SK-N-SH treated with all-trans-retinoic acid at 6 μM for 48 hours (cell line): ENCODE measurements around the gene SORCS3.

Experiments
- ATAC-seq: fragments of 200-7000 bp; cut with Tn5 transposase; 3 replicates; pipeline ENCODE4 v1.9.1; 2020; ENCODE audit warnings: mild to moderate bottlenecking, moderate library complexity
- BACH2 ChIP-seq: fragments of 250-450 bp; sonication (Bioruptor Pico); IDR thresholded peaks from 2 replicates; pipeline ENCODE4 v1.9.0; 2021; ENCODE audit warnings: mild to moderate bottlenecking, borderline replicate concordance
- CREB5 ChIP-seq: fragments of 250-450 bp; sonication (Bioruptor Pico); IDR thresholded peaks from 2 replicates; pipeline ENCODE4 v1.5.1; 2020; ENCODE audit warnings: low read depth, mild to moderate bottlenecking, moderate library complexity
- CSDC2 ChIP-seq: fragments of 250-450 bp; sonication (Bioruptor Pico); IDR thresholded peaks from 2 replicates; pipeline ENCODE4 v1.5.0; 2020; ENCODE audit warnings: mild to moderate bottlenecking, moderate library complexity
- CSRNP3 ChIP-seq: fragments of 250-450 bp; sonication (Bioruptor Pico); IDR thresholded peaks from 2 replicates; pipeline ENCODE4 v1.5.1; 2021; ENCODE audit warnings: mild to moderate bottlenecking, moderate library complexity
- ESRRG ChIP-seq: fragments of 250-450 bp; sonication (Bioruptor Pico); IDR thresholded peaks from 2 replicates; pipeline ENCODE4 v1.6.1; 2021; ENCODE audit warnings: mild to moderate bottlenecking
- GLIS3 ChIP-seq: fragments of 250-450 bp; sonication (Bioruptor Pico); IDR thresholded peaks from 2 replicates; pipeline ENCODE4 v1.5.0; 2020; ENCODE audit warnings: mild to moderate bottlenecking, moderate library complexity
- ISL1 ChIP-seq: fragments of 250-450 bp; sonication (Bioruptor Pico); IDR thresholded peaks from 2 replicates; pipeline ENCODE4 v2.1.2; 2022; ENCODE audit warnings: mild to moderate bottlenecking, moderate library complexity
- OSR1 ChIP-seq: fragments of 250-450 bp; sonication (Bioruptor Pico); IDR thresholded peaks from 2 replicates; pipeline ENCODE4 v1.8.0; 2022; ENCODE audit warnings: moderate library complexity, mild to moderate bottlenecking, inconsistent platforms
- PATZ1 ChIP-seq: fragments of 250-450 bp; sonication (Bioruptor Pico); IDR thresholded peaks from 2 replicates; pipeline ENCODE4 v1.8.0; 2020; ENCODE audit warnings: mild to moderate bottlenecking, moderate library complexity, borderline replicate concordance
- POU6F1 ChIP-seq: fragments of 250-450 bp; sonication (Bioruptor Pico); IDR thresholded peaks from 2 replicates; pipeline ENCODE4 v1.8.0; 2021; ENCODE audit warnings: low read depth, mild to moderate bottlenecking, moderate library complexity, borderline replicate concordance
- PPARA ChIP-seq: fragments of 250-450 bp; sonication (Bioruptor Pico); IDR thresholded peaks from 2 replicates; pipeline ENCODE4 v1.5.0; 2020; ENCODE audit warnings: mild to moderate bottlenecking, borderline replicate concordance
- SNAI2 ChIP-seq: fragments of 250-450 bp; sonication (Bioruptor Pico); IDR thresholded peaks from 2 replicates; pipeline ENCODE4 v1.5.0; 2020; ENCODE audit warnings: mild to moderate bottlenecking, moderate library complexity
- TCF4 ChIP-seq: fragments of 250-450 bp; sonication (Bioruptor Pico); IDR thresholded peaks from 2 replicates; pipeline ENCODE4 v1.8.0; 2021; ENCODE audit warnings: mild to moderate bottlenecking, moderate library complexity, borderline replicate concordance
- TOX ChIP-seq: fragments of 250-450 bp; sonication (Bioruptor Pico); IDR thresholded peaks from 2 replicates; pipeline ENCODE4 v1.8.0; 2021; ENCODE audit warnings: mild to moderate bottlenecking, moderate library complexity, borderline replicate concordance
- TSHZ2 ChIP-seq: fragments of 250-450 bp; sonication (Bioruptor Pico); IDR thresholded peaks from 2 replicates; pipeline ENCODE4 v1.5.0; 2020; ENCODE audit warnings: mild to moderate bottlenecking, moderate library complexity
- ZFP3 ChIP-seq: fragments of 250-450 bp; sonication (Bioruptor Pico); IDR thresholded peaks from 2 replicates; pipeline ENCODE4 v1.5.0; 2020; ENCODE audit warnings: mild to moderate bottlenecking, moderate library complexity
- ZFP30 ChIP-seq: fragments of 450-650 bp; formaldehyde crosslinking; IDR thresholded peaks from 2 replicates; pipeline ENCODE4 v1.5.0; 2022; ENCODE audit warnings: mild to moderate bottlenecking, moderate library complexity
- ZNF565 ChIP-seq: fragments of 450-650 bp; formaldehyde crosslinking; conservative IDR thresholded peaks from 2 replicates; pipeline ENCODE4 v1.5.0; 2020; ENCODE audit warnings: low read depth, mild to moderate bottlenecking, moderate library complexity
- ZNF70 ChIP-seq: fragments of 450-650 bp; formaldehyde crosslinking; IDR thresholded peaks from 2 replicates; pipeline ENCODE4 v1.5.0; 2020; ENCODE audit warnings: mild to moderate bottlenecking, moderate library complexity
- ZNF8 ChIP-seq: fragments of 450-650 bp; formaldehyde crosslinking; IDR thresholded peaks from 2 replicates; pipeline ENCODE4 v1.5.0; 2020; ENCODE audit warnings: mild to moderate bottlenecking, moderate library complexity

Gene SORCS3

GRCh38 chr10:105145711-105146110 is 504.6 kb downstream of the SORCS3 start:
- TF ChIP-seq PPARA (CRISPR knock-in tag): no peak
- TF ChIP-seq ESRRG (CRISPR knock-in tag): no peak
- TF ChIP-seq SNAI2 (CRISPR knock-in tag): no peak
- ATAC-seq: no peak

GRCh38 chr10:105146436-105146835 is 505.3 kb downstream of the SORCS3 start:
- ATAC-seq: no peak
- TF ChIP-seq ZFP3 (CRISPR knock-in tag): no peak
- TF ChIP-seq, all 23 proteins: peak for 0

- ATAC-seq: no peak
- no peak for TF ChIP-seq ZFP3 (CRISPR knock-in tag)
Observed at GRCh38 chr10:105148456-105148855, 507.4 kb downstream of the SORCS3 start.

GRCh38 chr10:105148921-105149320 is 507.8 kb downstream of the SORCS3 start:
- no peak for TF ChIP-seq OSR1
- TF ChIP-seq TOX (CRISPR knock-in tag): no peak
- TF ChIP-seq ISL1 (CRISPR knock-in tag): no peak
- TF ChIP-seq SNAI2 (CRISPR knock-in tag): no peak
- TF ChIP-seq ZNF70: no peak
- TF ChIP-seq CSDC2 (CRISPR knock-in tag): no peak
- no peak for TF ChIP-seq ZNF565 (CRISPR knock-in tag)
- no peak for TF ChIP-seq POU6F1 (CRISPR knock-in tag)
- no peak for TF ChIP-seq ESRRG (CRISPR knock-in tag)
- TF ChIP-seq ZFP30 (CRISPR knock-in tag): no peak
- TF ChIP-seq ZNF8: no peak
- no peak for TF ChIP-seq BACH2 (CRISPR knock-in tag)
- TF ChIP-seq CREB5 (CRISPR knock-in tag): no peak
- no peak for TF ChIP-seq ZFP3 (CRISPR knock-in tag)
- TF ChIP-seq TCF4 (CRISPR knock-in tag): no peak
- no peak for TF ChIP-seq PPARA (CRISPR knock-in tag)
- TF ChIP-seq PATZ1 (CRISPR knock-in tag): no peak
- no peak for TF ChIP-seq GLIS3 (CRISPR knock-in tag)
- TF ChIP-seq CSRNP3 (CRISPR knock-in tag): no peak
- TF ChIP-seq TSHZ2 (CRISPR knock-in tag): no peak
- ATAC-seq: no peak
